Measurements from ENCODE around the gene OSR1. TPM values are rescaled to one million over a fixed set of nuclear protein-coding genes. Genes with fewer than 3 reads are reported as not detected.
"Not testable (repeated sequence)": the region's sequence is repeated elsewhere in the genome, so short reads cannot be mapped to it uniquely, and the experiment has no call there.

The OSR1 gene
- polyA plus RNA-seq, 5 donors = 32.1 to 48.3 (median 38.2) TPM

DNA sequence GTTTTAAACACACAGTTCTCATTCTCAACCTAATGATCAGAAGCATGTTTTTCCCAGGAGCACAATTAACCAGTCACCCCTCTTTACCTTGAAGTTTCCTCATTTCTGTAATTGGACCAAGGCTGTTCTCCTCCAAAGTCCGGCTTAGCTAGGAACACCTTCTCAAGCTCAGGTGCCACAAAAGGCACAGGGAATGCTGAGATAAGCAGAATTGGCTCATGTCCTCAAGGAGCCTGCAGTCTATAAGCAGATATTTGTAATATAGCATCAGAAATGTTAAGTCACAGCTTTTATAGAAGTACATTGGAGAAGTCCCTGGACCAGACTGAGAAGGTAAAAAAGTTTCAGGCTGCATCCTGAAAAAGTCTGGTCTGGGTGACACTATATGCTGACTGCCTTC is 20.7 kb downstream of the OSR1 start:
- DNase-seq = no peak

DNA sequence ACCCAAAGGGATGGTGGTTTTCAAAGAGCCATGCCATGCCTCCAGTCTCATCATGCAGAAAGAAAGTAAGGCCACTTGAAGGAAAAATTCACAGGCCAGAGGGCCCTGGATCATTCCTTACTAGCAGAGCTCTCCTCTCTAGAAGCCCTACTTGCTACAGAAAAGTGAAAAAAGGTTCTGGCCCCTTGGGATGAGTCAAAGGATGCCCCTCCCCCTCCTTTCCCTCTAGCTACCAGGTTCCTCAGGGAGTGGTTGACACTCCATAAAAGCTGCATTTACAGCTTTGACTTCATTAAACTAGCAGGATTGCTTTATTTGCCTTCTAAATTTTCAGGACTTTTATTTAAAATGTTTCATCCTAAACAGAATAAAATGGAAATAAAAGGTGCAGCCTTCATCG is 21.2 kb downstream of the OSR1 start:
- DNase-seq = no peak

DNA sequence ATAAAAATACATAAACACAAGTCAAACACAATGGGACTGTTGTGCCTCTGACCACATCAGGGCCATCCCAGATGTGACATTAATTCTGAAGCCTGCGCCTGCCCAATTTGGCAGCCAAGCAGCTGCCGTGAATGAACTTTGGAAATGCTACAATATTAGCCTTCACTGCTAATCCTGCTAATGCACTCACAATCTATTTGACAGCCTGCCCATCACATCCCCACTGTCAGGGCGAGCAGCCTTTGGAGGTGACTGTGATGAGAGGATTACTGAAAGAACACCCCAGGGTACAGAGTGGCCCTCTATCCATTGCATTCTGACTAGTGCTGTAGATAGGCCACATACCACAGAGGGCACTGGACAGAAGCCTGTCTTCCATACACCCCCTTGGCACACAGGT is 21.6 kb downstream of the OSR1 start:
- DNase-seq = no peak

DNA sequence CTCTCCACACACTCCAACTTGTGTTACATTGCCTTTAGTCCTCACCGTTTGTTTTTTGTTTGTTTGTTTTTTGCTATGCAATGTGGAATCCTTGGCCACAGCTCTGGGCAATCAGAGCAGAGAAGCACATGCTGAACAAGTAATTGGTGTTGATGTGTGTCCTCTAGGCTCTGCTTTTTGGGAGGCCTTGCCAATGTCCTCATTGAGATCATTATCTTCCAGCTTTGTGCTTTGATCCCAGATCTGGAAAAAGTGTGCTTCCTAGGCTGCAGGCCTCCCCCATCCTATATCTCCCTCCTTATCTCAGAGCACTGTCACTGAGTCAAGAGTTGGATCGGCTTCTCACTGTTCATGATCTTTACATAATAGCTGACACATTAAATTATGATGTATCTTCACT is 25.9 kb downstream of the OSR1 start:
- no peak for DNase-seq

DNA sequence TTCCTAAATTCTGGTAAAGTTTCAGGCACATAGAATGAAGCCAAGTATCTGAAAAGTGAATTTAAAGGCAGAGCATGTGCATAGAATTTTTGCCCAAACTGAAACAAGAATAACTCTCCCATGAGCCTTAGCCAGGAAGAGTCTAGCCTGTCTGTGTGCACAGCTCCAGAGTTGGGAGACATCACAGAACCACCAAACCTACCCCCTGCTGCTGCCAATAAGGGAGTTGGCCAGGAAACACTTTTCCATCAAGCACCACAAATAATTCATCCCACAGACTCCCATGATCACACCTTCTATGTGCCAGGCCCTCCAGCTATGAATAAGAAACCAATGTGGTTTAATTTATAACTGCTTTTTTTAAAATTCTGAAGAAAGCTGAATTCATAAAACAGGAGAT is 27.0 kb downstream of the OSR1 start:
- DNase-seq = no peak

DNA sequence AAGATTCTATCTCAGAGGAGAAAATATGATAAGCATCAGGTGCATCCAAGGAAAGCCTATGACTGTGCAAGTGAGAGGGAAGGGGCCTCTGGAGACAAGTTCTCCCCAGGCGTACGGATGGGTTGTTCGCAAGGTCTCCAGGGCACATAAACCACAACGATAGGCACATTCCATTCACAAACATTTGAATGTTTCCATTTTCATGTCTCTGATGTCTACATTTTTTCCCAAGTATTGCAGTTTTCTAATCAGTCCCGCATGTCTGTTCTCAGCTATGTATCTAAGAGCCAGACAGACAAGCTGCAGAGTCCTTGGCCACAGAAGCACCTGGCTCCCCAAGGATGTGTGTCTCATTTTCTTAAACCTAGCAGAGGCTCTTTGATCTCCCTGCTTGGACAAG is 28.0 kb downstream of the OSR1 start:
- no peak for DNase-seq

DNA sequence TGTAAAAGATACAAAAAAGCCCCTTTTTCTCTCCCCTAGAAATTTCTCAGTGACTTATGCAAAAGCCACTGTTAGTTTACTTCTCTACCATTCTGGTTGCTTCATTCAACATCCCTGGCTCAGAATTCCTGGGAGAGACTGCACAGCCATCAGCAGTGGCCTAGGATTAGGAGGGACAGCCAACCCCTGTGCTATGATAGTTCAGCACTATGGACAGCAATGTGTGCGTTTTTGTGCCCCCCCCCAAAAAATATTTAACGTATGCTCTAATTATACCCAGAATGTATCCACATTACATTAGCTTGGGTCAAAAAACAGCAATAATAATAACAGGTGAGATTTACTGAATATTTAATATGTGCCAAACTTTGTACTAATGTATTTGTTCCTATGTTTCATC is 29.0 kb downstream of the OSR1 start:
- no peak for DNase-seq

DNA sequence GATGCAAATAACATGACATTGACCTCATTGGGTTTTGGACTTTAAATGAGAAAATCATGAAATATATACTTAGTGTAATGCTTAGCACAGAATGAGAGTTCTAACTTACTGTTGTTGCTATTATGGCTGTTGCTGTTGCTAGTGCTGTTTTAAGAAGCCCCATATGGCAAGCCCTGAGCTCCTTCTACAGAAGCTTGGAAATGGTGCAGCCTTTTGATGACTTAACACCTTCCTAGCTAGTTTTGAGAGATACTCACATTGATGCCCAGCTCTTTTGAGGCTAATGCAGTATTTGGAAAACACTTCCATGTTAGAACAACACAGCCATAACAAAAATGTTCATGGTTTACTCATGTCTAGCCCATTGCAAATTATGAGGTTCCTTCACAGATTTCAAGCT is 30.9 kb downstream of the OSR1 start:
- no peak for DNase-seq

DNA sequence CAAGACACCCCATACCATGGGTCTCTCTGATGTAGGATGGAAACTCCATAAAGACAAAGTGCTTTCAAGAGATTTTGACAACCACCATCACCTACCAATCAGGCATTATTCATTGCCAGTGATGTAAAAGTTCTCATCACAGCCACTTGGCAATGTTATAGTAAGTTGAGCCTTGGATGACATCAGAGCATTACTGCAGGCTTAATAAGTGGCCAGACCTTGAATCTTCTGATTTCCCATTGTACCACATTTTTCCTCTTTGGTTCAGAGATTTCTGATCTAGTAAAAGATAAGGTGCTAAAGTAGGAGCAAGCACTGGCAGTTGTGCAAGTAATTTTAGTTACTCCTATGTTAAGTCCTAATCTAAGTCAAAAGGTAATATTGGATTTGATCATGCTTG is 36.5 kb downstream of the OSR1 start:
- no peak for DNase-seq

DNA sequence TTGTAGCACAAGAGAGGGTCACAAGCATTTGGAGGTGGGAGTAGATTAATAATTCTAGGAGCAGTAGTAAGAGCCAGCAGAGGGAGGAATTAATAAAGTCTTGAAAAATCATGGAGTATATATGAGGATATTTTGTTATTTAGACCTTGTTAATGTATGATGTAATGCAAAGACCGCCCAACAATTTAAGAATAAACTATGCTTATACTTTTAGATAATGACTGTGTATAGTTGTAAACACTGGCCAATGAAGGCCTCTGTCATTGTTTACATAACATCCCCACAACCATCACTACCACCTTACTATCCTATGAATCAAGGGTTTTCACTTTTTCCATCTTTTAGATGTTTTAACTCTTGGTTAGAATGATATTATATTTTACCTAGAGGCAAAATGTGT is 37.6 kb downstream of the OSR1 start:
- no peak for DNase-seq

DNA sequence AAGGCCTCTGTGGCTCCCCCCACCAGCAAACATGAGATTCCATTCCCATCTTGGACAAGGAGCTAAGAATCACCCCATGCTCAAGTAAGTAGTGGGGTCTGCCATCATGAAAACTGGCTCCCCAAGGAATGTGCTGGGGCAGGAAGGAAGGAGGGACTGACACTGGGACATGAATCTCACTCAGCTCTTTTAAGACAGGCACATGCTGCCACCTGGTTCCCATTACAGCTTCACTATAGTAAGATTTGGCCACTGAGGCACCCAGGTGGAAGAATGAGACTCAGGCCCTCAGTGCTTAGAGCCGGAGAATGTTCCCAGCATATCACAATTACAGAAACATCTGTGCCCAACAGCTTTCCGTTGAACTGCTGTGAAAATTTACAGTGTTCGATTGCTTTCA is 38.7 kb downstream of the OSR1 start:
- no peak for DNase-seq

DNA sequence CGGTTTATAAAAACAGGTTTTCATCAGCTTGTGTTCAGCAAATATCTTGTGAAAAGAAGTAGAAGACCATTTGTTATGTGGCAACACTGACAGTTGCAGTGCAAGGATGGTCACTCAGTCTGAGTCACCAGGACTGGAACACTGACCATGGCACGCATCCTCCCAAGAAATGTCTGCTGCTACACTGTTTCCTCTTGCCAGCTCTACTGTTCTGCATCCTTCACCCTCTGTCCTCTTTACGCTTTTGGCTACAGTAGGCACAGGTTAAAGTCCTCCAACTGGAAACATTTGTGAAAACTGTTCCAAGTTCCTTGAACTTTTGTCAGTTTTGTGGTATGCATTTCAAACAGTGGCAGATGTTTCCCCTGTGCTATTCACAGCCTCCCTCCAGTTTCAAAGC is 39.4 kb downstream of the OSR1 start:
- no peak for DNase-seq

DNA sequence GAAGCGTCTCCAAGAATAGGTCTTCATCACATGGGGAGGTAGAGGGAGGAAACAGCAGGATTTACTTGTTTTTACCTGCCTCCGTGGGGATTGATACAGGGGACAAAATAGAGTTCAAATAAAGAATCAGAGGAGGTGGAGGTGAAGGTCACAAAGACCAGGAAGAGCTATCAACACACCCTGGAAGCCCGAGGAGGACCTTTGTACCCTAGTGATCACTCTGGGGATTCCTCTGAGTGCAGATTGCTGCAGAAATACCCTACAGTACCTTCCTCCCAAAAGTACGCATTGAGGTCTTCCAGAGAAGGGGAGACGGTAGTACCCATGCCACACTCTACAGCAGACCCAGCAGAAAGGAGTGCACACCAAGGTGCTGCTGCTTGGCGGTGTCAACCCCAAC is 44.9 kb downstream of the OSR1 start:
- no peak for DNase-seq

DNA sequence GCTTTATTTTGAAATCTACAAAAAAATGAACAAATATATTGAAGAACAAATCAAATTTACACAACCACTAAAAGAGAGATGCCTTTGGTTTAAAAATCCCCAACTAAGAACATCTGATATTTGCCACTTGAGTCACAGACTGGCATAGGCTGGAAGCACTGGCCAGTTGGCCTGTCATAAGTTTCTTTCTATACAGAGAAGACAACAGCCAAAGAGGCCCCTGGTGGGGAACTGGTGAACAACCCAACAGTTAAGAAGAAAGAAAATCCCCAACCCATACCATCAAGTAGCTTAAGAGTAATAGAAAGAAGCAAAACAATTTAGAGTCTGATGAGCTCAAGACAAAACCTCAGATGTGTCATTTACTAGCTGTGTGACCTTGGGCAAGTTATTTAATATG is 45.5 kb downstream of the OSR1 start:
- no peak for DNase-seq

DNA sequence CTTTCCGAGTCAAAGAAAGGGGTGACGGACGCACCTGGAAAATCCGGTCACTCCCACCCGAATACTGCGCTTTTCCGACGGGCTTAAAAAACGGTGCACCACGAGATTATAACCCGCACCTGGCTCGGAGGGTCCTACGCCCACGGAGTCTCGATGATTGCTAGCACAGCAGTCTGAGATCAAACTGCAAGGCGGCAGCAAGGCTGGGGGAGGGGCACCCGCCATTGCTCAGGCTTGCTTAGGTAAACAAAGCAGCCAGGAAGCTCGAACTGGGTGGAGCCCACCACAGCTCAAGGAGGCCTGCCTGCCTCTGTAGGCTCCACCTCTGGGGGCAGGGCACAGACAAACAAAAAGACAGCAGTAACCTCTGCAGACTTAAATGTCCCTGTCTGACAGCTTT is 52.4 kb downstream of the OSR1 start:
- DNase-seq = not testable (repeated sequence)

DNA sequence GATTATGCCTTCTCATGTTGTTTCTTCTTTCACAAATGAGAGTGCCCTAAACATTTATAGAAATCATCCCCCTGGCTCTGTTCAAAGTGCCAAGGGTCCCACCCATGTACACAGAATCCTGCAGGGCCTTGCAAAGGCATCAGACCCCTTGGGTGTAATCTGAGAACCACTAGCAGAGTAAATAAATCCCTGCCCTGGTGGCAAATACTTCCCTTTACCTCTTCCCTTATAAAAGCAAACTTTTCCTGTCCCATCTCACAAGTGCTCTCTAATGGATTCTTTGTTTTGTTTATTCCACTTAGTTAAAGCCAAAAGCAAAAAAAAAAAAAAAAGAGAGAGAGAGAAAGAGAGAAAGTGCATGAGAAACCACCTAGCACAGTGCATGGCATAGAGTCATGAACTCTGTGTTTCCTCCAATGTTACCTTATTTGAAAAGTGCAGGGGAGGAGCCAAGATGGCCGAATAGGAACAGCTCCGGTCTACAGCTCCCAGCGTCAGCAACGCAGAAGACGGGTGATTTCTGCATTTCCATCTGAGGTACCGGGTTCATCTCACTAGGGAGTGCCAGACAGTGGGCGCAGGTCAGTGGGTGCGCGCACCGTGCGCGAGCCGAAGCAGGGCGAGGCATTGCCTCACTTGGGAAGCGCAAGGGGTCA is 52.9 kb downstream of the OSR1 start:
- DNase-seq = not testable (repeated sequence)

DNA sequence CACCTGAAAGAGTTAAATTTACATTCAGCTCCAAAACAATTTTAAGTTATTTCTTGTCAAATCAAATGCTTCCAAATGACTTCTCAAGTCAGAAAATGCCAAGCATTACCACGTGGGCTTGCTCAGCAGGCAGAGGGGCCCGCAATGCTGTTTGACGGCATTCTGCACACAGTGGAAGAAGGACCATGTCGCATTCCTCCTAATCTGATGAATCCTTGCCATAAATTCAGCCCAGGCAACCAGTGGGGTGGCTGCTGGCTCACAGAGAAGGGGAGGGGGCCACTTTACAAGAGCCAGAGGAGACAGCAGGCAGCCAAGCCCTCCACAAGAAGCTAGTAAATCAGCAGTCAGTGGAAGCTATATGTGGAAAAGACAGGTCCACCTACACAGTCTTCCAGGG is 56.7 kb downstream of the OSR1 start:
- no peak for DNase-seq

Data from right lung (tissue), 5 donors.